Measurements from ENCODE around the gene UST. TPM values are rescaled to one million over a fixed set of nuclear protein-coding genes. Genes with fewer than 3 reads are reported as not detected.

The UST gene
- total RNA-seq, 2 donors from 2014 or later = 24.2 to 30.8 TPM

DNA sequence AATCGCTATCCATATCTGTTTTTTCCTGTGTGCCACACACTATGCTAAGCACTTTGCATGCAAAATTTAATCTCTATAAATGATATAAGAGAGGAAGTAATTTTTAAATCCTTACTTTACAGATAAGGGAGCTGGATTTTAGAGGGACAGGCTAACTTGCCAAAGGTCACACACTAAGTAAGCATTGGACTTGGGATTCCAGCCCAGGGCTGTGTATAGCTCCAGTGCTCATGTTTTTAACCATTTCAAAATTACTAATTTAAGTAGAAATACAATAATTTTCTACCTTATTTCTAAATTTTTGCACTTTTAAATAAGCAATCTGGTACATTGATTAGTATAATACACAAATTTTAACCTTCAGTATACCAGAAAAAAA, 144.6 kb downstream of the UST start:
- no peak for TF ChIP-seq CTCF (IDR thresholded peaks at IDR 0.05)
- no peak for ATAC-seq (ENCODE audit: insufficient number of reproducible peaks, low FRiP score, low read depth)
- H3K36me3 ChIP-seq = no peaks in the 10 kb centered on the region

GRCh38 chr6:148892247-148892646, 145.4 kb downstream of the UST start:
- no peaks in the 10 kb centered on the region for H3K36me3 ChIP-seq
- no peak for TF ChIP-seq CTCF (IDR thresholded peaks at IDR 0.05)
- H3K9me3 ChIP-seq = no peaks in the 10 kb centered on the region
- no peak overlapping the region for H3K27ac ChIP-seq
- no peak overlapping the region for H3K4me3 ChIP-seq
- ATAC-seq (ENCODE audit: insufficient number of reproducible peaks, low FRiP score, low read depth) (no peak), DNase-seq (ENCODE audit: low spot score) (no peak)
- peaks cover 37 to 47% of the 10 kb centered on the region in 2 donors for H3K4me1 ChIP-seq (ENCODE audit: control insufficient read depth in 1 of 2, low read depth in 2 of 2)
- no peaks in the 10 kb centered on the region for H3K27me3 ChIP-seq (replicated peaks; ENCODE audit: insufficient read depth)

More for the DNA sequence above, 144.6 kb downstream of the UST start:
- peak overlapping the region; percentile 52 for H3K4me3 ChIP-seq
- H3K27me3 ChIP-seq (replicated peaks; ENCODE audit: insufficient read depth) = no peaks in the 10 kb centered on the region
- H3K27ac ChIP-seq = peak overlapping the region; percentile 75 to 76
- DNase-seq (ENCODE audit: low spot score) = no peak
- H3K9me3 ChIP-seq = no peaks in the 10 kb centered on the region
- peaks cover 40 to 56% of the 10 kb centered on the region in 2 donors for H3K4me1 ChIP-seq (ENCODE audit: control insufficient read depth in 1 of 2, low read depth in 2 of 2)

GRCh38 chr6:148893073-148893472, 146.2 kb downstream of the UST start:
- Histone ChIP-seq H3K4me3 (no peak overlapping the region), H3K9me3 (no peaks in the 10 kb centered on the region), H3K27me3 (replicated peaks; ENCODE audit: insufficient read depth) (no peaks in the 10 kb centered on the region), H3K4me1 (ENCODE audit: control insufficient read depth in 1 of 2, low read depth in 2 of 2) (peaks cover 28 to 39% of the 10 kb centered on the region in 2 donors), H3K36me3 (no peaks in the 10 kb centered on the region), H3K27ac (no peak overlapping the region)
- ATAC-seq (ENCODE audit: insufficient number of reproducible peaks, low FRiP score, low read depth) (no peak), DNase-seq (ENCODE audit: low spot score) (no peak)
- no peak for TF ChIP-seq CTCF (IDR thresholded peaks at IDR 0.05)

DNA sequence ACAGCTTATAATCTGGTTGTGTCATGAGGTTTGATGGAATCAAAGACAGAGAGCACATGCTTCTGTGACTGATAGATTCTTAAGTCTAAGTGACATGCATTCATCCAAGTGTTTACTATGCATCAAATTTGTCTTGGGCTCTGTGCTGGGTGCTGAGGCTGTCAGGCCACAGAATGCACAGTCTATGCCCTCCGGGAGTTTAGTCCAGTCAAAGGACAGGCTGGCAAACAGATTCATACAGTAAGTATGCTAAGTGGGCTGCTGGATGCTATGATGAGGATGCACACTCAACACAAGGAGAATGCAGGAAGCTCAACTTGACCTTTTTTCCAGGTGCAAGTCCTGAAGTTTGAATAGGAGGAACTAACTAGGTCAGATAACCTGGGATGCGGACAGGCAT, 146.7 kb downstream of the UST start:
- no peaks in the 10 kb centered on the region for H3K36me3 ChIP-seq
- no peaks in the 10 kb centered on the region for H3K9me3 ChIP-seq
- H3K4me1 ChIP-seq (ENCODE audit: control insufficient read depth in 1 of 2, low read depth in 2 of 2) = peaks cover 24 to 35% of the 10 kb centered on the region in 2 donors
- no peak for ATAC-seq (ENCODE audit: insufficient number of reproducible peaks, low FRiP score, low read depth)
- no peak overlapping the region for H3K4me3 ChIP-seq
- H3K27me3 ChIP-seq (replicated peaks; ENCODE audit: insufficient read depth) = no peaks in the 10 kb centered on the region
- H3K27ac ChIP-seq = no peak overlapping the region
- DNase-seq (ENCODE audit: low spot score) = no peak
- no peak for TF ChIP-seq CTCF (IDR thresholded peaks at IDR 0.05)

- ATAC-seq (ENCODE audit: insufficient number of reproducible peaks, low FRiP score, low read depth) (no peak), DNase-seq (ENCODE audit: low spot score) (no peak)
- H3K4me1 ChIP-seq (ENCODE audit: control insufficient read depth in 1 of 2, low read depth in 2 of 2) = no peaks in the 10 kb centered on the region
- no peaks in the 10 kb centered on the region for H3K9me3 ChIP-seq
- H3K27me3 ChIP-seq (replicated peaks; ENCODE audit: insufficient read depth) = no peaks in the 10 kb centered on the region
- H3K27ac ChIP-seq = no peak overlapping the region
- no peak overlapping the region for H3K4me3 ChIP-seq
- no peak for TF ChIP-seq CTCF (IDR thresholded peaks at IDR 0.05)
- H3K36me3 ChIP-seq = no peaks in the 10 kb centered on the region
These were observed 151.7 kb downstream of the UST start for GRCh38 chr6:148898376-148899014.

All from thoracic aorta (tissue), 2 donors.